IMR-90 (cell line): ENCODE results near the gene PRR5. TPM values are rescaled to one million over a fixed set of nuclear protein-coding genes. Genes with fewer than 3 reads are reported as not detected.
A peak's percentile ranks its signal among the peaks of the same experiment; 100 is the strongest.

Source experiments
- ATAC-seq: fragments of 200-7000 bp; cut with Tn5 transposase; 2 replicates; pipeline ENCODE4 v1.9.1; 2020; ENCODE audit warnings: low read depth, mild to moderate bottlenecking, moderate library complexity
- BruUV-seq: library from RNA; stranded (reverse); fragments of 400-500 nt; replicated peaks from 2 replicates; lab custom pipeline; 2021; lab: Mats Ljungman, UMichigan
- CTCF ChIA-PET: fragments of 300-600 bp; formaldehyde crosslinking; extraction: SDS; loops from one replicate; lab custom pipeline; 2021; ENCODE audit warnings: antibody characterized with exemption; lab: Yijun Ruan, JAX
- POLR2A ChIA-PET: fragments of 300-600 bp; sonication (Branson Sonifier 250); formaldehyde crosslinking; loops from one replicate; lab custom pipeline; 2022; ENCODE audit warnings: antibody characterized with exemption; ENCODE audit not compliant: unreplicated experiment; lab: Charles Lee
- DNase-seq: peaks from one replicate; pipeline ENCODE4 v3.0.0; 2013
- H2AFZ ChIP-seq: replicated peaks from 2 replicates; pipeline ENCODE3; 2013; ENCODE audit warnings: low read length, mild to moderate bottlenecking; ENCODE audit not compliant: poor library complexity
- H2AK5ac ChIP-seq: 2 replicates; pipeline ENCODE4 v1.6.1; 2013; ENCODE audit warnings: low read depth, low read length, inconsistent platforms
- H2AK9ac ChIP-seq: replicated peaks from 2 replicates; pipeline ENCODE3; 2013; ENCODE audit warnings: mild to moderate bottlenecking, low read depth, low read length, moderate library complexity; ENCODE audit not compliant: poor library complexity
- H2BK120ac ChIP-seq: 2 replicates; pipeline ENCODE4 v1.6.1; 2013; ENCODE audit warnings: low read depth, low read length, inconsistent platforms
- H2BK15ac ChIP-seq: 3 replicates; pipeline ENCODE4 v1.6.1; 2013; ENCODE audit warnings: low read depth, low read length, inconsistent platforms
- H2BK20ac ChIP-seq: 2 replicates; pipeline ENCODE4 v1.6.1; 2013; ENCODE audit warnings: low read depth, mild to moderate bottlenecking, inconsistent platforms, low read length, moderate library complexity
- H2BK5ac ChIP-seq: 2 replicates; pipeline ENCODE4 v1.6.1; 2013; ENCODE audit warnings: mild to moderate bottlenecking, low read depth, low read length, inconsistent platforms; ENCODE audit not compliant: poor library complexity, severe bottlenecking
- H3K14ac ChIP-seq: replicated peaks from 2 replicates; pipeline ENCODE4 v1.6.1; 2013; ENCODE audit warnings: low read depth, low read length, inconsistent platforms
- H3K18ac ChIP-seq: 2 replicates; pipeline ENCODE4 v1.6.1; 2013; ENCODE audit warnings: low read depth, low read length, control low read depth
- H3K23ac ChIP-seq: 2 replicates; pipeline ENCODE4 v1.6.1; 2013; ENCODE audit warnings: low read depth, low read length, inconsistent platforms
- H3K27ac ChIP-seq: 2 replicates; pipeline ENCODE4 v1.5.1; 2013; ENCODE audit warnings: mild to moderate bottlenecking, control low read depth, low read length; ENCODE audit not compliant: insufficient read depth
- H3K27me3 ChIP-seq: 2 replicates; pipeline ENCODE4 v1.6.1; 2013; ENCODE audit warnings: low read length; ENCODE audit not compliant: control insufficient read depth, insufficient read depth
- H3K36me3 ChIP-seq: 2 replicates; pipeline ENCODE4 v1.6.1; 2013; ENCODE audit warnings: low read length, mixed read lengths; ENCODE audit not compliant: control insufficient read depth, insufficient read depth
- H3K4ac ChIP-seq: 2 replicates; pipeline ENCODE4 v1.6.1; 2013; ENCODE audit warnings: low read depth, low read length, inconsistent platforms
- H3K4me1 ChIP-seq: 2 replicates; pipeline ENCODE4 v1.6.1; 2013; ENCODE audit warnings: low read length, mixed read lengths; ENCODE audit not compliant: control insufficient read depth, insufficient read depth
- H3K4me2 ChIP-seq: 2 replicates; pipeline ENCODE4 v1.6.1; 2013; ENCODE audit warnings: low read depth, mild to moderate bottlenecking, control low read depth, low read length, moderate library complexity
- H3K4me3 ChIP-seq: 2 replicates; pipeline ENCODE4 v1.5.1; 2013; ENCODE audit warnings: low read depth, mild to moderate bottlenecking, control low read depth, low read length, moderate library complexity; ENCODE audit not compliant: insufficient read depth
- H3K56ac ChIP-seq: 2 replicates; pipeline ENCODE4 v1.6.1; 2013; ENCODE audit warnings: low read length, inconsistent platforms; ENCODE audit not compliant: insufficient read depth; ENCODE audit errors: extremely low read depth
- H3K79me1 ChIP-seq, 2 experiments: 2 replicates each; pipeline ENCODE4 v1.6.1; 2013; ENCODE audit warnings: low read length in 2 of 2, inconsistent platforms in 1 of 2, low read depth in 1 of 2
- H3K9ac ChIP-seq: 2 replicates; pipeline ENCODE4 v1.6.1; 2013; ENCODE audit warnings: low read depth, low read length, control low read depth
- H3K9me1 ChIP-seq: 2 replicates; pipeline ENCODE4 v1.6.1; 2013; ENCODE audit warnings: low read length, inconsistent platforms; ENCODE audit not compliant: insufficient read depth
- H3K9me3 ChIP-seq: 2 replicates; pipeline ENCODE4 v1.6.1; 2013; ENCODE audit warnings: low read length; ENCODE audit not compliant: control insufficient read depth, insufficient read depth
- H4K20me1 ChIP-seq: 2 replicates; pipeline ENCODE4 v1.6.1; 2013; ENCODE audit warnings: low read length, inconsistent platforms; ENCODE audit not compliant: insufficient read depth
- H4K5ac ChIP-seq: 2 replicates; pipeline ENCODE4 v1.6.1; 2013; ENCODE audit warnings: mild to moderate bottlenecking, low read depth, low read length, control low read depth
- H4K8ac ChIP-seq, 2 experiments: 2 replicates each; pipeline ENCODE4 v1.6.1; 2013; ENCODE audit warnings: low read depth in 2 of 2, low read length in 2 of 2, control low read depth in 1 of 2, inconsistent platforms in 1 of 2
- H4K91ac ChIP-seq: 2 replicates; pipeline ENCODE4 v1.6.1; 2013; ENCODE audit warnings: low read depth, low read length, inconsistent platforms; ENCODE audit not compliant: insufficient read depth
- BHLHE40 ChIP-seq: fragments of 150-350 bp; IDR thresholded peaks from 2 replicates; pipeline ENCODE4 v1.6.1; 2016; ENCODE audit warnings: mild to moderate bottlenecking, low read depth, low read length
- FOS ChIP-seq: fragments of 150-350 bp; IDR thresholded peaks from 2 replicates; pipeline ENCODE4 v1.6.1; 2016; ENCODE audit warnings: low read depth, low read length
- MAFK ChIP-seq: IDR thresholded peaks from 2 replicates; pipeline ENCODE4 v1.6.1; 2012; ENCODE audit warnings: low read depth, low read length, improper control_type of control experiment
- MAZ ChIP-seq: IDR thresholded peaks from 2 replicates; pipeline ENCODE4 v1.6.1; 2012; ENCODE audit warnings: low read depth, mild to moderate bottlenecking, low read length, improper control_type of control experiment, moderate library complexity, borderline replicate concordance
- NFE2L2 ChIP-seq: fragments of 150-350 bp; IDR thresholded peaks from 2 replicates; pipeline ENCODE4 v1.6.1; 2016; ENCODE audit warnings: low read depth, mild to moderate bottlenecking, low read length
- RAD21 ChIP-seq: IDR thresholded peaks from 2 replicates; pipeline ENCODE4 v1.6.1; 2012; ENCODE audit warnings: low read length, improper control_type of control experiment
- RCOR1 ChIP-seq: IDR thresholded peaks from 2 replicates; pipeline ENCODE4 v1.6.1; 2012; ENCODE audit warnings: mild to moderate bottlenecking, low read length, improper control_type of control experiment; ENCODE audit not compliant: insufficient replicate concordance
- RFX5 ChIP-seq: IDR thresholded peaks from 2 replicates; pipeline ENCODE4 v1.8.0; 2012; ENCODE audit warnings: low read depth, mild to moderate bottlenecking, low read length, moderate library complexity
- SMC3 ChIP-seq: fragments of 150-350 bp; IDR thresholded peaks from 2 replicates; pipeline ENCODE4 v1.6.1; 2016; ENCODE audit warnings: low read depth, mild to moderate bottlenecking, antibody characterized with exemption, low read length, moderate library complexity
- WGBS, 2 experiments: methylation state at CpG; one replicate each; pipeline versions ENCODE4 v1.1.5 to v1.1.7; 2013; ENCODE audit warnings: missing lambda C conversion rate in 2 of 2; ENCODE audit not compliant: insufficient read length in 1 of 2; ENCODE audit errors: extremely low coverage in 2 of 2; 5-methylcytosine and 5-hydroxymethylcytosine counted together
- dilution Hi-C: fragments of 300-500 bp; cut with HindIII; formaldehyde crosslinking; loops from one replicate; pipeline ENCODE4 v1.14.3; 2018; ENCODE audit warnings: low sequenced_read_pairs; ENCODE audit not compliant: unreplicated experiment
- in situ Hi-C: fragments of 300-500 bp; cut with MboI; formaldehyde crosslinking; loops from 3 replicates; pipeline ENCODE4 v1.14.3; 2019; ENCODE audit warnings: low sequenced_read_pairs, inconsistent platforms, mixed read lengths
- intact Hi-C: fragments of 100-400 bp; cut with micrococcal nuclease; formaldehyde crosslinking; loops from 2 replicates; pipeline ENCODE4 v1.10.0; 2022
- polyA plus RNA-seq, 3 experiments: library from polyadenylated mRNA; depleted of rRNA; stranded (reverse); fragments of >200 nt; gene quantifications; 2 replicates each; pipeline ENCODE4 v1.2.3, GENCODE V29; 2012; ENCODE audit warnings: low replicate concordance in 1 of 3
- total RNA-seq: library from RNA; depleted of rRNA; stranded (reverse); fragments of >200 nt; gene quantifications from 2 replicates; pipeline ENCODE4 v1.2.3, GENCODE V29; 2012
- TF ChIP-seq, protein P1 (sequence below): fragments of 150-350 bp; IDR thresholded peaks from 2 replicates; pipeline ENCODE4 v1.6.1; 2016; ENCODE audit warnings: low read depth, mild to moderate bottlenecking, low read length, moderate library complexity, borderline replicate concordance
- TF ChIP-seq, protein P2 (sequence below): conservative IDR thresholded peaks from 2 replicates; pipeline ENCODE4 v1.5.1; 2012; ENCODE audit warnings: mild to moderate bottlenecking, low read depth, low read length, improper control_type of control experiment

Gene PRR5
- total and polyA plus RNA-seq, 2 of the 4 experiments (the other 2 are of a cell fraction) = 8.1 to 24.3 TPM

DNA sequence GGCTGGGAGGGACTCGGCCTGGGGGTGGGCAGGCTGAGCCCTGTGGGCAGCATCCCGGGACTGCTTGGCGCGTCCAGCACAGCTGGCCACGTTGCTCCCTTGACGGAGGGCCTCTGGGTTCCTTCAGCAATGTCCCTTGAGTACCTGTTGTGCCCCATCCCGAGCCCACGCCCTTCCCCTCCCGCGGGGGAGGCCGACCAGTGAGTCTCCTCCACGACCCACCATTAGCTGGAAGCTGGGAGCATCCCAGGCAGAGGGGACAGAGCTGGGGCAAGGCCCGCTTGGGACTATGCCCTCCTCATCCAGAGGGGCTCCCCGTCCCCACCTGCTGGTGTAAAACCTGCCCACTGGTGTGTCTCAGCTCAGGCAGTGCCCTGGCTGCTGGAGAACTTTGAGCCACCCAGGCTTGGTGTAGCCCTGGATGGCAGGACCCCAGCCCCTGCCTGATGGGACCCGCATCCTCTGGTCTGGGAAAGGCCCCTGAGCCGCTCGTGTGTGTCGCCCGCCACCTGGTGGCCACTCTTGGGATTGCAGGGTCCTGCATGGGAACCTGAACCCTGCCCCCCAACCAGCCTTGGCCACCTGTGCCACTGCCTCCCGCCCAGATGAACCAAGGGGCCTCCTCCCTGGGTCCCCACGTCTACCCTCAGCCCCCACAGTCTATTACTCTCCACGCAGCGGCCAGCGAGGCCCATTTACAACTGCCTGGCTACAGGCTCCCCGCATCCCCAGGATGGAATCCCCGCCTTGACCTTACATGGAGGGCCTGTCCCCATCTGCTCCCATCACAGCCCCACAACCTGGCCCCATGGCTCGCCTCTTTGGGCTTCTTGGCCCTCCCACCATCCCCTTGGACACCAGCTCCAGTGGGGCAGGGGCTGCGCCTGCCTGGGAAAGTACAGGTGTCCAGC, 33.8 kb downstream of the PRR5 start:
- Histone ChIP-seq H3K14ac (no peak overlapping the region), H3K23ac (no peak overlapping the region), H2BK5ac (no peak overlapping the region), H3K4me2 (no peak overlapping the region), H2BK20ac (no peak overlapping the region), H2AFZ (peak overlapping the region; percentile 43), H3K18ac (no peak overlapping the region), H2BK15ac (no peak overlapping the region), H3K9me1 (peaks cover 18% of the 10 kb centered on the region), H3K79me1 (peaks cover 4 to 8% of the 10 kb centered on the region in 2 experiments; a peak in 1 of 4 replicates), H3K9ac (no peak overlapping the region), H2BK120ac (no peak overlapping the region), H3K4ac (no peak overlapping the region), H3K56ac (no peak overlapping the region), H2AK9ac (peak overlapping the region; percentile 93), H3K4me3 (no peak overlapping the region), H4K5ac (no peak overlapping the region), H3K27me3 (no peaks in the 10 kb centered on the region), H3K9me3 (no peaks in the 10 kb centered on the region), H3K4me1 (peaks cover 21% of the 10 kb centered on the region), H4K91ac (no peak overlapping the region), H2AK5ac (peak overlapping the region; percentile 75), H4K8ac (no peak overlapping the region), H3K27ac (no peak overlapping the region), H3K36me3 (peaks cover 6% of the 10 kb centered on the region), H4K20me1 (peaks cover 15% of the 10 kb centered on the region)
- dilution Hi-C loops (no loop called here), in situ Hi-C loops (loop anchor here (5.0 kb wide), 1 partner anchor 38 kb away; no protein-coding TSS in a partner anchor), intact Hi-C loops (loop anchor here (1.0 kb wide), 1 partner anchor 36 kb away; no protein-coding TSS in a partner anchor)
- ATAC-seq (peak; percentile 74), DNase-seq (peak; percentile 41)
- peak; percentile 18; the same call in 1 of the 2 replicates for TF ChIP-seq MAZ
- TF ChIP-seq, protein P1, sequence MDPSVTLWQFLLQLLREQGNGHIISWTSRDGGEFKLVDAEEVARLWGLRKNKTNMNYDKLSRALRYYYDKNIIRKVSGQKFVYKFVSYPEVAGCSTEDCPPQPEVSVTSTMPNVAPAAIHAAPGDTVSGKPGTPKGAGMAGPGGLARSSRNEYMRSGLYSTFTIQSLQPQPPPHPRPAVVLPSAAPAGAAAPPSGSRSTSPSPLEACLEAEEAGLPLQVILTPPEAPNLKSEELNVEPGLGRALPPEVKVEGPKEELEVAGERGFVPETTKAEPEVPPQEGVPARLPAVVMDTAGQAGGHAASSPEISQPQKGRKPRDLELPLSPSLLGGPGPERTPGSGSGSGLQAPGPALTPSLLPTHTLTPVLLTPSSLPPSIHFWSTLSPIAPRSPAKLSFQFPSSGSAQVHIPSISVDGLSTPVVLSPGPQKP = no peak
- no peak for TF ChIP-seq RFX5
- peak; percentile 92 for TF ChIP-seq RAD21
- TF ChIP-seq MAFK = no peak
- TF ChIP-seq RCOR1 = no peak
- TF ChIP-seq, protein P2, sequence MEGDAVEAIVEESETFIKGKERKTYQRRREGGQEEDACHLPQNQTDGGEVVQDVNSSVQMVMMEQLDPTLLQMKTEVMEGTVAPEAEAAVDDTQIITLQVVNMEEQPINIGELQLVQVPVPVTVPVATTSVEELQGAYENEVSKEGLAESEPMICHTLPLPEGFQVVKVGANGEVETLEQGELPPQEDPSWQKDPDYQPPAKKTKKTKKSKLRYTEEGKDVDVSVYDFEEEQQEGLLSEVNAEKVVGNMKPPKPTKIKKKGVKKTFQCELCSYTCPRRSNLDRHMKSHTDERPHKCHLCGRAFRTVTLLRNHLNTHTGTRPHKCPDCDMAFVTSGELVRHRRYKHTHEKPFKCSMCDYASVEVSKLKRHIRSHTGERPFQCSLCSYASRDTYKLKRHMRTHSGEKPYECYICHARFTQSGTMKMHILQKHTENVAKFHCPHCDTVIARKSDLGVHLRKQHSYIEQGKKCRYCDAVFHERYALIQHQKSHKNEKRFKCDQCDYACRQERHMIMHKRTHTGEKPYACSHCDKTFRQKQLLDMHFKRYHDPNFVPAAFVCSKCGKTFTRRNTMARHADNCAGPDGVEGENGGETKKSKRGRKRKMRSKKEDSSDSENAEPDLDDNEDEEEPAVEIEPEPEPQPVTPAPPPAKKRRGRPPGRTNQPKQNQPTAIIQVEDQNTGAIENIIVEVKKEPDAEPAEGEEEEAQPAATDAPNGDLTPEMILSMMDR = peak; percentile 92
- TF ChIP-seq SMC3 = peak; percentile 86
- no peak for TF ChIP-seq BHLHE40
- TF ChIP-seq FOS = no peak
- no peak for TF ChIP-seq NFE2L2
- no TSS peak for BruUV-seq
- ChIA-PET POLR2A (no interaction called here), CTCF (interaction anchor here (0.5 to 1.4 kb wide), 3 partner anchors 27 to 39 kb away, joined by 3 to 5 read pairs (median 5); no protein-coding TSS in a partner anchor)
- 42% methylated on average over 18 of the region's 28 CpGs; no CpG with 5 or more reads in 1 of the 2 experiments for WGBS, 2 experiments
